SK-N-SH treated with all-trans-retinoic acid at 6 μM for 48 hours (cell line): ENCODE data around the gene L1CAM.

Experiments used
- ATAC-seq: fragments of 200-7000 bp; cut with Tn5 transposase; 3 replicates; pipeline ENCODE4 v1.9.1; 2020; ENCODE audit warnings: mild to moderate bottlenecking, moderate library complexity
- ARNTL ChIP-seq: fragments of 450-650 bp; formaldehyde crosslinking; IDR thresholded peaks from 2 replicates; pipeline ENCODE4 v1.5.0; 2020; ENCODE audit warnings: low read depth, mild to moderate bottlenecking, moderate library complexity, borderline replicate concordance
- BACH2 ChIP-seq: fragments of 250-450 bp; sonication (Bioruptor Pico); IDR thresholded peaks from 2 replicates; pipeline ENCODE4 v1.9.0; 2021; ENCODE audit warnings: mild to moderate bottlenecking, borderline replicate concordance
- CSDC2 ChIP-seq: fragments of 250-450 bp; sonication (Bioruptor Pico); IDR thresholded peaks from 2 replicates; pipeline ENCODE4 v1.5.0; 2020; ENCODE audit warnings: mild to moderate bottlenecking, moderate library complexity
- ESRRG ChIP-seq: fragments of 250-450 bp; sonication (Bioruptor Pico); IDR thresholded peaks from 2 replicates; pipeline ENCODE4 v1.6.1; 2021; ENCODE audit warnings: mild to moderate bottlenecking
- GLIS3 ChIP-seq: fragments of 250-450 bp; sonication (Bioruptor Pico); IDR thresholded peaks from 2 replicates; pipeline ENCODE4 v1.5.0; 2020; ENCODE audit warnings: mild to moderate bottlenecking, moderate library complexity
- ISL1 ChIP-seq: fragments of 250-450 bp; sonication (Bioruptor Pico); IDR thresholded peaks from 2 replicates; pipeline ENCODE4 v2.1.2; 2022; ENCODE audit warnings: mild to moderate bottlenecking, moderate library complexity
- OSR1 ChIP-seq: fragments of 250-450 bp; sonication (Bioruptor Pico); IDR thresholded peaks from 2 replicates; pipeline ENCODE4 v1.8.0; 2022; ENCODE audit warnings: moderate library complexity, mild to moderate bottlenecking, inconsistent platforms
- PPARA ChIP-seq: fragments of 250-450 bp; sonication (Bioruptor Pico); IDR thresholded peaks from 2 replicates; pipeline ENCODE4 v1.5.0; 2020; ENCODE audit warnings: mild to moderate bottlenecking, borderline replicate concordance
- RARB ChIP-seq: fragments of 250-450 bp; sonication (Bioruptor Pico); IDR thresholded peaks from 2 replicates; pipeline ENCODE4 v1.8.0; 2021; ENCODE audit warnings: mild to moderate bottlenecking, moderate library complexity
- SNAI2 ChIP-seq: fragments of 250-450 bp; sonication (Bioruptor Pico); IDR thresholded peaks from 2 replicates; pipeline ENCODE4 v1.5.0; 2020; ENCODE audit warnings: mild to moderate bottlenecking, moderate library complexity
- TCF4 ChIP-seq: fragments of 250-450 bp; sonication (Bioruptor Pico); IDR thresholded peaks from 2 replicates; pipeline ENCODE4 v1.8.0; 2021; ENCODE audit warnings: mild to moderate bottlenecking, moderate library complexity, borderline replicate concordance
- TOX ChIP-seq: fragments of 250-450 bp; sonication (Bioruptor Pico); IDR thresholded peaks from 2 replicates; pipeline ENCODE4 v1.8.0; 2021; ENCODE audit warnings: mild to moderate bottlenecking, moderate library complexity, borderline replicate concordance
- ZC3H10 ChIP-seq: fragments of 250-450 bp; sonication (Bioruptor Pico); IDR thresholded peaks from 2 replicates; pipeline ENCODE4 v1.5.1; 2021; ENCODE audit warnings: mild to moderate bottlenecking, moderate library complexity
- ZFP3 ChIP-seq: fragments of 250-450 bp; sonication (Bioruptor Pico); IDR thresholded peaks from 2 replicates; pipeline ENCODE4 v1.5.0; 2020; ENCODE audit warnings: mild to moderate bottlenecking, moderate library complexity
- ZFP30 ChIP-seq: fragments of 450-650 bp; formaldehyde crosslinking; IDR thresholded peaks from 2 replicates; pipeline ENCODE4 v1.5.0; 2022; ENCODE audit warnings: mild to moderate bottlenecking, moderate library complexity
- ZNF565 ChIP-seq: fragments of 450-650 bp; formaldehyde crosslinking; conservative IDR thresholded peaks from 2 replicates; pipeline ENCODE4 v1.5.0; 2020; ENCODE audit warnings: low read depth, mild to moderate bottlenecking, moderate library complexity
- ZNF70 ChIP-seq: fragments of 450-650 bp; formaldehyde crosslinking; IDR thresholded peaks from 2 replicates; pipeline ENCODE4 v1.5.0; 2020; ENCODE audit warnings: mild to moderate bottlenecking, moderate library complexity
- TF ChIP-seq, protein P1 (sequence below): fragments of 250-450 bp; sonication (Bioruptor Pico); IDR thresholded peaks from 2 replicates; pipeline ENCODE4 v1.8.0; 2020; ENCODE audit warnings: mild to moderate bottlenecking, moderate library complexity, borderline replicate concordance
- TF ChIP-seq, protein P2 (sequence below): fragments of 250-450 bp; sonication (Bioruptor Pico); IDR thresholded peaks from 2 replicates; pipeline ENCODE4 v1.5.1; 2021; ENCODE audit warnings: mild to moderate bottlenecking, moderate library complexity
- TF ChIP-seq, protein P3 (sequence below): fragments of 250-450 bp; sonication (Bioruptor Pico); IDR thresholded peaks from 2 replicates; pipeline ENCODE4 v1.5.0; 2020; ENCODE audit warnings: mild to moderate bottlenecking, moderate library complexity
- TF ChIP-seq, protein P4 (sequence below): fragments of 250-450 bp; sonication (Bioruptor Pico); IDR thresholded peaks from 2 replicates; pipeline ENCODE4 v1.8.0; 2021; ENCODE audit warnings: low read depth, mild to moderate bottlenecking, moderate library complexity, borderline replicate concordance

L1CAM gene

DNA sequence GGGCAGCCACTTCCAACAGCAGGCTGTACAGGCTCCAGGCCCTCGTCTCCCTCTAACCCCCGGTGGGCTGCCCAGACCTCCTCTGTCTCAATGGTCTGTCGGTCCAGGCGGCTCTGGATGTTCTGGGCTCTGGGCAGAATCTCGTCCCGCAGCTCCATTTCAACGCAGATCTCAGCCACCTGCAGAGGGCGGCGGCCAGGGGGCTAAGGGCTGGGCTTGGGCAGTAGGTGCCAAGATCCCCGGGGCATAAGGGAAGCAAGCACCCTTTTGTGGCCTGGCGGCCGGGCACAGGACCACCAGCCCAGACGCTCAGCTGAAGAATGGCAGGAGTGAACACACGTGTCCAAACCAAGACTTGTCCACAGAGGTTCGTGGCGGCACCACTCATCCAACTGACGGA is 27.7 kb upstream of the L1CAM start:
- TF ChIP-seq OSR1 (CRISPR knock-in tag) = no peak
- TF ChIP-seq ZC3H10 (CRISPR knock-in tag) = no peak
- no peak for TF ChIP-seq CSDC2 (CRISPR knock-in tag)
- no peak for TF ChIP-seq TCF4
- TF ChIP-seq, protein P1, sequence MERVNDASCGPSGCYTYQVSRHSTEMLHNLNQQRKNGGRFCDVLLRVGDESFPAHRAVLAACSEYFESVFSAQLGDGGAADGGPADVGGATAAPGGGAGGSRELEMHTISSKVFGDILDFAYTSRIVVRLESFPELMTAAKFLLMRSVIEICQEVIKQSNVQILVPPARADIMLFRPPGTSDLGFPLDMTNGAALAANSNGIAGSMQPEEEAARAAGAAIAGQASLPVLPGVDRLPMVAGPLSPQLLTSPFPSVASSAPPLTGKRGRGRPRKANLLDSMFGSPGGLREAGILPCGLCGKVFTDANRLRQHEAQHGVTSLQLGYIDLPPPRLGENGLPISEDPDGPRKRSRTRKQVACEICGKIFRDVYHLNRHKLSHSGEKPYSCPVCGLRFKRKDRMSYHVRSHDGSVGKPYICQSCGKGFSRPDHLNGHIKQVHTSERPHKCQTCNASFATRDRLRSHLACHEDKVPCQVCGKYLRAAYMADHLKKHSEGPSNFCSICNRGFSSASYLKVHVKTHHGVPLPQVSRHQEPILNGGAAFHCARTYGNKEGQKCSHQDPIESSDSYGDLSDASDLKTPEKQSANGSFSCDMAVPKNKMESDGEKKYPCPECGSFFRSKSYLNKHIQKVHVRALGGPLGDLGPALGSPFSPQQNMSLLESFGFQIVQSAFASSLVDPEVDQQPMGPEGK (CRISPR knock-in tag) = no peak
- TF ChIP-seq ESRRG (CRISPR knock-in tag) = no peak
- TF ChIP-seq GLIS3 (CRISPR knock-in tag) = no peak
- TF ChIP-seq ISL1 (CRISPR knock-in tag) = no peak
- TF ChIP-seq ARNTL (CRISPR knock-in tag) = no peak
- TF ChIP-seq, protein P2, sequence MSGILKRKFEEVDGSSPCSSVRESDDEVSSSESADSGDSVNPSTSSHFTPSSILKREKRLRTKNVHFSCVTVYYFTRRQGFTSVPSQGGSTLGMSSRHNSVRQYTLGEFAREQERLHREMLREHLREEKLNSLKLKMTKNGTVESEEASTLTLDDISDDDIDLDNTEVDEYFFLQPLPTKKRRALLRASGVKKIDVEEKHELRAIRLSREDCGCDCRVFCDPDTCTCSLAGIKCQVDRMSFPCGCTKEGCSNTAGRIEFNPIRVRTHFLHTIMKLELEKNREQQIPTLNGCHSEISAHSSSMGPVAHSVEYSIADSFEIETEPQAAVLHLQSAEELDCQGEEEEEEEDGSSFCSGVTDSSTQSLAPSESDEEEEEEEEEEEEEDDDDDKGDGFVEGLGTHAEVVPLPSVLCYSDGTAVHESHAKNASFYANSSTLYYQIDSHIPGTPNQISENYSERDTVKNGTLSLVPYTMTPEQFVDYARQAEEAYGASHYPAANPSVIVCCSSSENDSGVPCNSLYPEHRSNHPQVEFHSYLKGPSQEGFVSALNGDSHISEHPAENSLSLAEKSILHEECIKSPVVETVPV = no peak
- TF ChIP-seq BACH2 (CRISPR knock-in tag) = no peak
- no peak for TF ChIP-seq ZFP30 (CRISPR knock-in tag)
- no peak for TF ChIP-seq ZFP3 (CRISPR knock-in tag)
- TF ChIP-seq RARB = no peak
- TF ChIP-seq PPARA (CRISPR knock-in tag) = no peak
- TF ChIP-seq ZNF70 = no peak
- no peak for TF ChIP-seq TOX (CRISPR knock-in tag)
- ATAC-seq = no peak

DNA sequence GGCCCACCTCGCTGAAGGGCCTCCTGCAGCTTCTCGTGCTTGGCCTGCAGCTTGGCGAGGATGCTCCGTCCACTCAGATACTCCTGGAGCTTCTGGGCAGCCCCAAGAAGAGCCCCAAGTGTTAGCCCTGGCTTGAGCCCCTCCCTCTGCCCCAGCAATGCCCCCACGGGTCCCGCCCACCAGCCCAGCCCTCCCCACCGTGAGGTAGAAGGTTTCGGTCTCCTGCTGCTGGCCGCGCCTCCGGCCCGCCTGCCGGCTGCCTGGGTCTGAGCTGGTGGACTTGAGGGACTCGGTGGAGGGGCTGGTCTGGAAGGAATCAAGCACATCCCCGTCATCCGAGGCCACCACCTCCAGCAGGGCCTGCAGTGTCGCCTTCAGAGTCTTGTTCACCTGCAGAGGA is 27.2 kb upstream of the L1CAM start:
- no peak for TF ChIP-seq OSR1 (CRISPR knock-in tag)
- no peak for TF ChIP-seq GLIS3 (CRISPR knock-in tag)
- no peak for TF ChIP-seq TOX (CRISPR knock-in tag)
- TF ChIP-seq SNAI2 = no peak
- TF ChIP-seq RARB = no peak
- no peak for TF ChIP-seq CSDC2 (CRISPR knock-in tag)
- TF ChIP-seq ESRRG (CRISPR knock-in tag) = no peak
- TF ChIP-seq TCF4 = no peak
- no peak for TF ChIP-seq ARNTL (CRISPR knock-in tag)
- no peak for TF ChIP-seq ZNF70

DNA sequence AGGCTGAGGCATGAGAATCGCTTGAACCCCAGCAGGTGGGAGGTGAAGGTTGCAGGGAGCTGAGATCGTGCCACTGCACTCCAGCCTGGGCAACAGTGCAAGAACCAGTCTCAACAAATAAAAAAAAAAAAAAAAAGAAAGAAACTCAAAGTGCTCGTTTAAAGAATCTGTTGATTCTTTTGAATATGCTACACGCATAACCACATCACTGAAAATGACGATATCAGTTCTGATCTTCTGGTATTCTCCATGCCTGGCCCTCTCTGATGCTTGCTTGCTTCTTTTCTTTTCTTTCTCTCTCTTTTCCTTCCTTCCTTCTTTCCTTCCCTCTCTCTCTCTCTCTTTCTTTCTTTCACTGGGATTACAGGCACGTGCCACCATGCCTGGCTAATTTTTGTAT is 25.8 kb upstream of the L1CAM start:
- TF ChIP-seq ARNTL (CRISPR knock-in tag) = no peak
- no peak for TF ChIP-seq ZNF565 (CRISPR knock-in tag)
- no peak for TF ChIP-seq BACH2 (CRISPR knock-in tag)
- TF ChIP-seq, protein P2 = no peak
- TF ChIP-seq, protein P3, sequence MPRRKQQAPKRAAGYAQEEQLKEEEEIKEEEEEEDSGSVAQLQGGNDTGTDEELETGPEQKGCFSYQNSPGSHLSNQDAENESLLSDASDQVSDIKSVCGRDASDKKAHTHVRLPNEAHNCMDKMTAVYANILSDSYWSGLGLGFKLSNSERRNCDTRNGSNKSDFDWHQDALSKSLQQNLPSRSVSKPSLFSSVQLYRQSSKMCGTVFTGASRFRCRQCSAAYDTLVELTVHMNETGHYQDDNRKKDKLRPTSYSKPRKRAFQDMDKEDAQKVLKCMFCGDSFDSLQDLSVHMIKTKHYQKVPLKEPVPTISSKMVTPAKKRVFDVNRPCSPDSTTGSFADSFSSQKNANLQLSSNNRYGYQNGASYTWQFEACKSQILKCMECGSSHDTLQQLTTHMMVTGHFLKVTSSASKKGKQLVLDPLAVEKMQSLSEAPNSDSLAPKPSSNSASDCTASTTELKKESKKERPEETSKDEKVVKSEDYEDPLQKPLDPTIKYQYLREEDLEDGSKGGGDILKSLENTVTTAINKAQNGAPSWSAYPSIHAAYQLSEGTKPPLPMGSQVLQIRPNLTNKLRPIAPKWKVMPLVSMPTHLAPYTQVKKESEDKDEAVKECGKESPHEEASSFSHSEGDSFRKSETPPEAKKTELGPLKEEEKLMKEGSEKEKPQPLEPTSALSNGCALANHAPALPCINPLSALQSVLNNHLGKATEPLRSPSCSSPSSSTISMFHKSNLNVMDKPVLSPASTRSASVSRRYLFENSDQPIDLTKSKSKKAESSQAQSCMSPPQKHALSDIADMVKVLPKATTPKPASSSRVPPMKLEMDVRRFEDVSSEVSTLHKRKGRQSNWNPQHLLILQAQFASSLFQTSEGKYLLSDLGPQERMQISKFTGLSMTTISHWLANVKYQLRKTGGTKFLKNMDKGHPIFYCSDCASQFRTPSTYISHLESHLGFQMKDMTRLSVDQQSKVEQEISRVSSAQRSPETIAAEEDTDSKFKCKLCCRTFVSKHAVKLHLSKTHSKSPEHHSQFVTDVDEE (CRISPR knock-in tag) = no peak
- TF ChIP-seq PPARA (CRISPR knock-in tag) = no peak
- TF ChIP-seq, all 23 proteins: peak for 0
- ATAC-seq = no peak

More for the DNA sequence above, 27.2 kb upstream of the L1CAM start:
- ATAC-seq = no peak

DNA sequence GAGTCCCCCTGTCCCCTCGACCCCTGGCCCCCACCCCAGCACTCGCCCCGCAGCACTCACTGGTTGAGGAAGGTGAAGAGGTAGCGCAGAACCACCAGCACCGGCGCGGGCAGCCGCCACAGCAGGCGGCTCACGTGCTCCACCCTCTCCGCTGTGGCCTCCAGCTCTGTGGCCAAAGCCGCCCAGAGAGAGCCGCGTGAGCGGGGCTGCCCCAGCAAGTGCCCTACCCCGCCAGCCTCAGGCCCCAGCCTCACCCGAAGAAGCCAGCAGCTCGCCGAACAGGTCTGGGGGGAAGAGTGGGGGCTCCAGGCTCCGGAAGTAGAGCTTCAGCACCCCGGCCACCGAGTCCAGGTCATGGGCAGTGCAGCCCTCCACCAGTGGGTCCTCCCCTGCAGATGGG is 24.5 kb upstream of the L1CAM start:
- no peak for ATAC-seq
- TF ChIP-seq ZFP30 (CRISPR knock-in tag) = no peak
- no peak for TF ChIP-seq RARB
- no peak for TF ChIP-seq PPARA (CRISPR knock-in tag)
- TF ChIP-seq, protein P4, sequence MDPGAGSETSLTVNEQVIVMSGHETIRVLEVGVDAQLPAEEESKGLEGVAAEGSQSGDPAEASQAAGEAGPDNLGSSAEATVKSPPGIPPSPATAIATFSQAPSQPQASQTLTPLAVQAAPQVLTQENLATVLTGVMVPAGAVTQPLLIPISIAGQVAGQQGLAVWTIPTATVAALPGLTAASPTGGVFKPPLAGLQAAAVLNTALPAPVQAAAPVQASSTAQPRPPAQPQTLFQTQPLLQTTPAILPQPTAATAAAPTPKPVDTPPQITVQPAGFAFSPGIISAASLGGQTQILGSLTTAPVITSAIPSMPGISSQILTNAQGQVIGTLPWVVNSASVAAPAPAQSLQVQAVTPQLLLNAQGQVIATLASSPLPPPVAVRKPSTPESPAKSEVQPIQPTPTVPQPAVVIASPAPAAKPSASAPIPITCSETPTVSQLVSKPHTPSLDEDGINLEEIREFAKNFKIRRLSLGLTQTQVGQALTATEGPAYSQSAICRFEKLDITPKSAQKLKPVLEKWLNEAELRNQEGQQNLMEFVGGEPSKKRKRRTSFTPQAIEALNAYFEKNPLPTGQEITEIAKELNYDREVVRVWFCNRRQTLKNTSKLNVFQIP (CRISPR knock-in tag) = no peak
- no peak for TF ChIP-seq SNAI2
- no peak for TF ChIP-seq ISL1 (CRISPR knock-in tag)
- TF ChIP-seq CSDC2 (CRISPR knock-in tag) = no peak
- TF ChIP-seq ZC3H10 (CRISPR knock-in tag) = no peak
- TF ChIP-seq GLIS3 (CRISPR knock-in tag) = no peak
- TF ChIP-seq BACH2 (CRISPR knock-in tag) = no peak
- TF ChIP-seq, protein P2 = no peak
- TF ChIP-seq, protein P1 (CRISPR knock-in tag) = no peak
- TF ChIP-seq TOX (CRISPR knock-in tag) = no peak
- TF ChIP-seq ESRRG (CRISPR knock-in tag) = no peak
